SHP77 (cell line): ENCODE measurements around the gene MLLT10.

Experiments
- DNase-seq, 2 experiments: peaks; one replicate each; lab custom pipeline; 2025; lab: John Stamatoyannopoulos, UW

The MLLT10 gene

GRCh38 chr10:21516242-21517131 is 17.5 kb upstream of the MLLT10 start:
- DNase-seq, result peak; percentile 27 to 55

- peak; percentile 39 to 57 for DNase-seq
Measured at GRCh38 chr10:21517134-21518031, 16.6 kb upstream of the MLLT10 start.

GRCh38 chr10:21518149-21518640 is 15.8 kb upstream of the MLLT10 start:
- peak; percentile 62 to 78 for DNase-seq

GRCh38 chr10:21518641-21519396 is 15.2 kb upstream of the MLLT10 start:
- peak in 1 of 2 experiments; percentile 24 for DNase-seq

GRCh38 chr10:21519397-21519933 is 14.6 kb upstream of the MLLT10 start:
- DNase-seq, result no peak

- peak; percentile 48 for DNase-seq
Measured at GRCh38 chr10:21519941-21520436, 14.0 kb upstream of the MLLT10 start.

GRCh38 chr10:21520509-21520908 is 13.5 kb upstream of the MLLT10 start:
- DNase-seq, result no peak

GRCh38 chr10:21520949-21521348 is 13.1 kb upstream of the MLLT10 start:
- DNase-seq, result peak in 1 of 2 experiments; percentile 11

- no peak for DNase-seq
Measured at GRCh38 chr10:21521751-21522533, 12.1 kb upstream of the MLLT10 start.

- no peak for DNase-seq
Measured at GRCh38 chr10:21522631-21523406, 11.2 kb upstream of the MLLT10 start.

GRCh38 chr10:21523557-21524008 is 10.4 kb upstream of the MLLT10 start:
- peak; percentile 38 to 67 for DNase-seq

- DNase-seq, result no peak
Measured at GRCh38 chr10:21524131-21524525, 9.9 kb upstream of the MLLT10 start.

GRCh38 chr10:21524526-21525366 is 9.3 kb upstream of the MLLT10 start:
- peak in 1 of 2 experiments; percentile 27 for DNase-seq

- DNase-seq, result peak; percentile 84 to 86
Measured at GRCh38 chr10:21525367-21526187, 8.5 kb upstream of the MLLT10 start, which contains the start of gene SKIDA1. Gene SKIDA1, minus strand, starts transcription at chr10:21525682. Its CDS starts 7,860 bp downstream, at chr10:21517822.

- DNase-seq, result peak; percentile 66 to 79
Measured at GRCh38 chr10:21526188-21526859, 7.7 kb upstream of the MLLT10 start.

- peak; percentile 27 to 39 for DNase-seq
Measured at GRCh38 chr10:21526860-21527597, 7.0 kb upstream of the MLLT10 start.
